Stromal cell of bone marrow (primary cell): ENCODE measurements around the gene DNM1.

Experiments
- DNase-seq: peaks from one replicate; pipeline ENCODE4 v3.0.0-alpha.2; 2012; ENCODE audit warnings: low read depth

DNM1 gene

GRCh38 chr9:128205296-128205944 is 2.2 kb downstream of the DNM1 start:
- DNase-seq = no peak

DNA sequence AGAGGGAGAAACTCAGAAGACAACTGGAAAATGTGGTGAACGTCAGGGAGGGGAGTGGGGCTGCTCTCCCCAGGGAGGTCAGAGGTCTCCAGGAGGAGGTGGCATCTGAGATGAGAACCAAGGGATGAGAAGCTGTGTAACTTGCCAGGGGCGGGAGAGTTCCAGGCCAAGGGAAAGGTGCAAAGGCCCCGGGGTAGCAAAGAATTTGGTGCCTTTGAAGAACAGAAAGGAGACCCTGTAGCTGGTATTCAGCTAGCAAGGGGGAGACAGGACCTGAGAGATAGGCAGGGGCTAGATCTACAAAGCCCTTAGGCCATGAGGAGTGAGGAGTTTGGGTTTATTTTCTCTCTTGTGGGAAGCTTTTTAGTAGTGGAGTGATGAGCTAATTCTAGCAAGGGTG is 3.3 kb downstream of the DNM1 start:
- no peak for DNase-seq

GRCh38 chr9:128206916-128207910 is 4.0 kb downstream of the DNM1 start:
- no peak for DNase-seq

- no peak for DNase-seq
These were observed 5.2 kb downstream of the DNM1 start for GRCh38 chr9:128208386-128208785.

DNA sequence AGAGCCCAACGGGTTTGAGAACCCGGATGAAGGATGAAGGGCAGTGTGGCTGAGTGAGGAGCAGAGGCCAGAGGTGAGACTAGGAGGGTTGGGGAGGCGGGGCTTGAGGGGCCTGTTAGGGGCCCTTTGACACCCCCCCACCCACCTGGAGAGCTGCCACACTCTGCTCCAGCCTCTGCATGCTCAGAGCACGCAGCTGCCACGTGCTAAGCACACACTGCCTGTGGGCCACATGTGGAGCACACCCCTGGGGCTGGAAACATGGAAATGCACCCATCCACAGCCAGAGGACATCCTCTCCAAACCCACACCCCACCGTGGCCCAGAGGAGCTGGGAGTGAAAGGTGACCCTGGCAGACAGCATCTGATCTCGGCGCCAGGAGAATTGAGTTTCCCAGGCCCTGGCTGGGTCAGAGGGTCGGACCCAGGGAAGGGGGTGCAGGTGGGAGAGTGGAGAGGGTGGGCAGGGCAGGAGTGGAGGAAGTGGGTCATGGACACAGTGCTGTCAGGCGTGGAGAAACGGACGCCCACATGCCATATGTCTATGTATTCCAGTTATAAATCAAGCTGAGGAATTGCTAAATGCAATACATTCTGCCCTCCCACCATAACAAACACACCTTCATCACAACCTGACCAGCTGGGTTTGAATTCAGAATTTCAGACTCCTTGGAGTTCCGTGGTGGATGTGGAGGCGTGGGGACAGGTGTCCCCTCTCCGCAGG is 5.9 kb downstream of the DNM1 start:
- DNase-seq = no peak

DNA sequence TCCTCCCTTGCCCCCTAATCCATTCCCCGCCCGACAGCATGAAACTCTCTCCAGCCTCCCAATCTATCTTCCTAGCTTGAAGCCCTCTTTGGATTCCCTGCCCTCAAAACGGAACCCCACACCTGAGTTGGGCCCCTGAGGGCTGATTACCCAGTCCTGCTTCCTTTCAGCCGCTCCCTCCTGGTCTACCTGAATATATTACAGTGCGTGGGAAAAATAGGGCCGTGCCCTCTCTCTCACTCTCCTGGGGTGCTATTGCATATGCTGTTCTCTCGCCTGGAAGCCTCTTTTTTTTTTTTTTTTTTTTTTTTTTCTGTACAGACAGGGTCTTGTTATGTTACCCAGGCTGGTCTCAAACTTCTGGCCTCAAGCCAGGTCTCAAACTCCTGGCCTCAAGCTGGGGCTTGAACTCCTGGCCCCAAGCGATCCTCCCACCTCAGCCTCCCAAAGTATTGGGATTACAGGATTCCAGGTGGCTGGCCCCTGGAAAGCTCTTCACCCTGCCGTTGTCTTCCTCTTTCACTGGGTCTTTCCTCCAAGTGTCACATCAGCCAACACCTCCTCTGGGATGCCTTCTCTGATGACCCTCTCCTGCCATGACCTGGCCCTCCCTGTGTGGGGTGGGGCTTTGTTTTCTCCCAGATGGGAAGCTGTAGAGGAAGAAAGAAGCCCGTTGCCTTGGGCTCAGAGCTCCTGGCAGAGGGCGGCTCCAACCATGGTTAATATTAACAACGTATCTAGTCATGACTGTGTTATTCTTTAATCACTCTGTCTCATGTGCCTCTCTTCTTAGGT is 8.2 kb downstream of the DNM1 start:
- DNase-seq = no peak

GRCh38 chr9:128211981-128212281 is 8.8 kb downstream of the DNM1 start:
- DNase-seq = no peak

- no peak for DNase-seq
These were observed 10.7 kb downstream of the DNM1 start for GRCh38 chr9:128213746-128214497.

GRCh38 chr9:128214571-128215490 is 11.7 kb downstream of the DNM1 start:
- DNase-seq = no peak

- DNase-seq = no peak
These were observed 12.6 kb downstream of the DNM1 start for GRCh38 chr9:128215491-128216409.

DNA sequence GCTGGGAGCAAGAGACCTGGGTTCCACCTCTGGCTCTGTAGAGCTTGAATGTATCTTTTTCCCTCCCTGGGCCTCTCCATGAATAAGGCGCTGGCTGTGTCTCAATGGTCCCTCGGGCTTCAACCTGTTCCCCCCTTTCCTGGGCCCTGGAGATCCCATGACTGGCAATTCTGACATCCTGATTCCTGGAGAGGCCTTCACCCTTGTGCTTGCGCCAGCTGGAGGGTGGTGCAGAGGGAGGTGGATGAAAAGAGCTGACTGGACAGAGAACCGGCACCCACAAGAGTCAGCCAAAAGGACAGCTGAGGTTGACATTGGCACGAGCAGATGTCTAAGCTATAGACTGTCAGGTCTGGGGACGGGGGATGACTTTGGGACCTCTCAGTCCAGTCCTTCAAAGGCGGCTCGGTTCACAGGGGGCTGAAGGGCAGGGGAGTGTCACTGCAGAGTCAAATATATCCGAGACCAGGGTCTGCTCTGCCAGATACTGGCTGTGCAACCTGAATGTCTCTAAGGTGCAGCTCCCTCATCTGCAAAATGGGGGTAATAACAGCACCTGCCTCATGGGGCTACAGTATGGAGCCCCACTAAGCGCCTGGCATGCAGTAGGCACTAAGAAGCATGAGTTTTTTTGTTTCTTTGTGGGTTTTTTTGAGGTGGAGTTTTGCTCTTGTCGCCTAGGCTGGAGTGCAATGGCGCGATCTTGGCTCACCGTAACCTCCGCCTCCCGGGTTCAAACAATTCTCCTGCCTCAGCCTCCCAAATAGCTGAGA is 13.8 kb downstream of the DNM1 start:
- no peak for DNase-seq

- DNase-seq = no peak
These were observed 15.0 kb downstream of the DNM1 start for GRCh38 chr9:128218172-128218517.

DNA sequence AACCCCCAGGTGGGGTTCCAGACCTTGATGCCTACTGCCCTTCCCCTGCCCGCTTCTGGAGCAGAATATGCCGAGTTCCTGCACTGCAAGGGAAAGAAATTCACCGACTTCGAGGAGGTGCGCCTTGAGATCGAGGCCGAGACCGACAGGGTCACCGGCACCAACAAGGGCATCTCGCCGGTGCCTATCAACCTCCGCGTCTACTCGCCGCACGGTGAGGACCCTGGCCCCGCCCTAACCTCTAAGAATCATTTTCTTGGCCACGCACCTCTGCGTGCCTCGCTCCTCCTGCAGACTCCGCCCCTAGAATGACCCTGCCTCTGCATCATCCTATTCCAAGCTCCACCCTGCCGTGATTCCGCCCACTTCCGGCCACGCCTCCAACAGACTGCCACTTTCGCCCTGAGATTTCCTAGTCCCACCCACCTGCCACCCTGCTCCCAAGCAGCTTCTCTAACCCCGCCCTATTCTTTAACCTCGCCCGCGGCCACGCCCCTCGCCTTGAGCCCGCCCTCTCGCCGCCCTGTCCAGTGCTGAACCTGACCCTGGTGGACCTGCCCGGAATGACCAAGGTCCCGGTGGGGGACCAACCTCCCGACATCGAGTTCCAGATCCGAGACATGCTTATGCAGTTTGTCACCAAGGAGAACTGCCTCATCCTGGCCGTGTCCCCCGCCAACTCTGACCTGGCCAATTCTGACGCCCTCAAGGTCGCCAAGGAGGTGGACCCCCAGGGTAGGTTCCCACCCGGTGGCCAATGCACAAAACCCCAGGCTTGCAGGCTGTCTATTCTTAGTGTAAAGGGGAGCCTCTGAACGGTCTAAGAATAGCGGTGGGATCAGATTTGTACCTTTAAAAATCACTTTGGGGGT is 15.6 kb downstream of the DNM1 start:
- no peak for DNase-seq

- DNase-seq = no peak
These were observed 16.7 kb downstream of the DNM1 start for GRCh38 chr9:128219831-128220230.

GRCh38 chr9:128222026-128222425 is 18.8 kb downstream of the DNM1 start:
- DNase-seq = no peak

DNA sequence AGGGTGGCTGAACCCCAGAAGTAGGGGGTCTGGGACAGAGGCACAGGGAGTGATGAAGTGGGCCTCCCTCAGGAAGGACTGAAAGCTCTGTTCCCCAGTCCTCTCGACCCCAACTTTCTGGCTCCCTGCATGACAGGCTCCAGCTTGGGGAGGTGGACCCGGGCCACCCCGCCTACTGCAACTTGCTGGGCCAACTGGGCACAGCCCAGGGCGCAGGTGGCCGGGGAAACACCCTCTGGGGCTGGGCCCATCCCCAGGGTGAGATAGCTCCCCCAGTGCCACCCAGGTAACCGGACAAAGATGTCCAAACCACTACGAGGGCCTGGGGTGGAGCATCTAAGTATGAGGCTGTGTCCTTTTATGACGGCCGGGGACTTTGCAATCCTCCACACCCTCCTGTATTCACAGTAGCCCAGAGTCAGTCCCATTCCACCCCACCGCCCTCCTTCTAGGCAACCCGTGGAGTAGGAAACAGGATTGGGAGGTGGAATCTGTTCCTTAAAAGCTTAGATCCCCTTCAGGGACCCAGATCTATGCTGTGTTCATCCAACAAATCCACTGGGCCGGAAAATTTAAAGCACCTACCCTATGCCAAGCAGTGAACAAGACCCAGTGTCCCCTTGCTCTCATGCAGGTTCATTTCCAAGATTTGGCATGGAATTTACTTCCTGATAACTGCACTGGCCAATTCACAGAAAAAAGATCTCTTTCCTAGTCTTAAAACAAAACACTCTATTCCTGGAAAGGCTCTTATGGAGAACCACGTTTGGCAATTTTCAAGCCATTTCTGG is 19.9 kb downstream of the DNM1 start:
- no peak for DNase-seq

- no peak for DNase-seq
These were observed 21.7 kb downstream of the DNM1 start for GRCh38 chr9:128224877-128225276.
